IMR-90 (cell line): ENCODE results near the gene SCAMP2. TPM values are rescaled to one million over a fixed set of nuclear protein-coding genes. Genes with fewer than 3 reads are reported as not detected.

Experiments used
- ATAC-seq: fragments of 200-7000 bp; cut with Tn5 transposase; 2 replicates; pipeline ENCODE4 v1.9.1; 2020; ENCODE audit warnings: low read depth, mild to moderate bottlenecking, moderate library complexity
- BruUV-seq: library from RNA; stranded (reverse); fragments of 400-500 nt; replicated peaks from 2 replicates; lab custom pipeline; 2021; lab: Mats Ljungman, UMichigan
- CTCF ChIA-PET: fragments of 300-600 bp; formaldehyde crosslinking; extraction: SDS; loops from one replicate; lab custom pipeline; 2021; ENCODE audit warnings: antibody characterized with exemption; lab: Yijun Ruan, JAX
- POLR2A ChIA-PET: fragments of 300-600 bp; sonication (Branson Sonifier 250); formaldehyde crosslinking; loops from one replicate; lab custom pipeline; 2022; ENCODE audit warnings: antibody characterized with exemption; ENCODE audit not compliant: unreplicated experiment; lab: Charles Lee
- DNase-seq: peaks from one replicate; pipeline ENCODE4 v3.0.0; 2013
- H2AFZ ChIP-seq: replicated peaks from 2 replicates; pipeline ENCODE3; 2013; ENCODE audit warnings: low read length, mild to moderate bottlenecking; ENCODE audit not compliant: poor library complexity
- H2AK5ac ChIP-seq: 2 replicates; pipeline ENCODE4 v1.6.1; 2013; ENCODE audit warnings: low read depth, low read length, inconsistent platforms
- H2AK9ac ChIP-seq: replicated peaks from 2 replicates; pipeline ENCODE3; 2013; ENCODE audit warnings: mild to moderate bottlenecking, low read depth, low read length, moderate library complexity; ENCODE audit not compliant: poor library complexity
- H2BK120ac ChIP-seq: 2 replicates; pipeline ENCODE4 v1.6.1; 2013; ENCODE audit warnings: low read depth, low read length, inconsistent platforms
- H2BK15ac ChIP-seq: 3 replicates; pipeline ENCODE4 v1.6.1; 2013; ENCODE audit warnings: low read depth, low read length, inconsistent platforms
- H2BK20ac ChIP-seq: 2 replicates; pipeline ENCODE4 v1.6.1; 2013; ENCODE audit warnings: low read depth, mild to moderate bottlenecking, inconsistent platforms, low read length, moderate library complexity
- H2BK5ac ChIP-seq: 2 replicates; pipeline ENCODE4 v1.6.1; 2013; ENCODE audit warnings: mild to moderate bottlenecking, low read depth, low read length, inconsistent platforms; ENCODE audit not compliant: poor library complexity, severe bottlenecking
- H3K14ac ChIP-seq: replicated peaks from 2 replicates; pipeline ENCODE4 v1.6.1; 2013; ENCODE audit warnings: low read depth, low read length, inconsistent platforms
- H3K18ac ChIP-seq: 2 replicates; pipeline ENCODE4 v1.6.1; 2013; ENCODE audit warnings: low read depth, low read length, control low read depth
- H3K23ac ChIP-seq: 2 replicates; pipeline ENCODE4 v1.6.1; 2013; ENCODE audit warnings: low read depth, low read length, inconsistent platforms
- H3K27ac ChIP-seq: 2 replicates; pipeline ENCODE4 v1.5.1; 2013; ENCODE audit warnings: mild to moderate bottlenecking, control low read depth, low read length; ENCODE audit not compliant: insufficient read depth
- H3K27me3 ChIP-seq: 2 replicates; pipeline ENCODE4 v1.6.1; 2013; ENCODE audit warnings: low read length; ENCODE audit not compliant: control insufficient read depth, insufficient read depth
- H3K36me3 ChIP-seq: 2 replicates; pipeline ENCODE4 v1.6.1; 2013; ENCODE audit warnings: low read length, mixed read lengths; ENCODE audit not compliant: control insufficient read depth, insufficient read depth
- H3K4ac ChIP-seq: 2 replicates; pipeline ENCODE4 v1.6.1; 2013; ENCODE audit warnings: low read depth, low read length, inconsistent platforms
- H3K4me1 ChIP-seq: 2 replicates; pipeline ENCODE4 v1.6.1; 2013; ENCODE audit warnings: low read length, mixed read lengths; ENCODE audit not compliant: control insufficient read depth, insufficient read depth
- H3K4me2 ChIP-seq: 2 replicates; pipeline ENCODE4 v1.6.1; 2013; ENCODE audit warnings: low read depth, mild to moderate bottlenecking, control low read depth, low read length, moderate library complexity
- H3K4me3 ChIP-seq: 2 replicates; pipeline ENCODE4 v1.5.1; 2013; ENCODE audit warnings: low read depth, mild to moderate bottlenecking, control low read depth, low read length, moderate library complexity; ENCODE audit not compliant: insufficient read depth
- H3K56ac ChIP-seq: 2 replicates; pipeline ENCODE4 v1.6.1; 2013; ENCODE audit warnings: low read length, inconsistent platforms; ENCODE audit not compliant: insufficient read depth; ENCODE audit errors: extremely low read depth
- H3K79me1 ChIP-seq, 2 experiments: 2 replicates each; pipeline ENCODE4 v1.6.1; 2013; ENCODE audit warnings: low read length in 2 of 2, inconsistent platforms in 1 of 2, low read depth in 1 of 2
- H3K9ac ChIP-seq: 2 replicates; pipeline ENCODE4 v1.6.1; 2013; ENCODE audit warnings: low read depth, low read length, control low read depth
- H3K9me1 ChIP-seq: 2 replicates; pipeline ENCODE4 v1.6.1; 2013; ENCODE audit warnings: low read length, inconsistent platforms; ENCODE audit not compliant: insufficient read depth
- H3K9me3 ChIP-seq: 2 replicates; pipeline ENCODE4 v1.6.1; 2013; ENCODE audit warnings: low read length; ENCODE audit not compliant: control insufficient read depth, insufficient read depth
- H4K20me1 ChIP-seq: 2 replicates; pipeline ENCODE4 v1.6.1; 2013; ENCODE audit warnings: low read length, inconsistent platforms; ENCODE audit not compliant: insufficient read depth
- H4K5ac ChIP-seq: 2 replicates; pipeline ENCODE4 v1.6.1; 2013; ENCODE audit warnings: mild to moderate bottlenecking, low read depth, low read length, control low read depth
- H4K8ac ChIP-seq, 2 experiments: 2 replicates each; pipeline ENCODE4 v1.6.1; 2013; ENCODE audit warnings: low read depth in 2 of 2, low read length in 2 of 2, control low read depth in 1 of 2, inconsistent platforms in 1 of 2
- H4K91ac ChIP-seq: 2 replicates; pipeline ENCODE4 v1.6.1; 2013; ENCODE audit warnings: low read depth, low read length, inconsistent platforms; ENCODE audit not compliant: insufficient read depth
- BHLHE40 ChIP-seq: fragments of 150-350 bp; IDR thresholded peaks from 2 replicates; pipeline ENCODE4 v1.6.1; 2016; ENCODE audit warnings: mild to moderate bottlenecking, low read depth, low read length
- CEBPB ChIP-seq: IDR thresholded peaks from 2 replicates; pipeline ENCODE4 v1.6.1; 2012; ENCODE audit warnings: low read depth, low read length, improper control_type of control experiment
- CHD1 ChIP-seq: IDR thresholded peaks from 2 replicates; pipeline ENCODE4 v1.6.1; 2012; ENCODE audit warnings: low read depth, low read length, improper control_type of control experiment
- ELK1 ChIP-seq: fragments of 150-350 bp; IDR thresholded peaks from 2 replicates; pipeline ENCODE4 v1.6.1; 2016; ENCODE audit warnings: low read depth, mild to moderate bottlenecking, low read length, moderate library complexity, borderline replicate concordance
- MAZ ChIP-seq: IDR thresholded peaks from 2 replicates; pipeline ENCODE4 v1.6.1; 2012; ENCODE audit warnings: low read depth, mild to moderate bottlenecking, low read length, improper control_type of control experiment, moderate library complexity, borderline replicate concordance
- MXI1 ChIP-seq: IDR thresholded peaks from 2 replicates; pipeline ENCODE4 v1.6.1; 2012; ENCODE audit warnings: low read depth, mild to moderate bottlenecking, low read length, moderate library complexity, borderline replicate concordance
- NFE2L2 ChIP-seq: fragments of 150-350 bp; IDR thresholded peaks from 2 replicates; pipeline ENCODE4 v1.6.1; 2016; ENCODE audit warnings: low read depth, mild to moderate bottlenecking, low read length
- RAD21 ChIP-seq: IDR thresholded peaks from 2 replicates; pipeline ENCODE4 v1.6.1; 2012; ENCODE audit warnings: low read length, improper control_type of control experiment
- USF2 ChIP-seq: fragments of 150-350 bp; IDR thresholded peaks from 2 replicates; pipeline ENCODE4 v1.6.1; 2017; ENCODE audit warnings: mild to moderate bottlenecking, antibody characterized with exemption, low read length, low read depth
- WGBS, 2 experiments: methylation state at CpG; one replicate each; pipeline versions ENCODE4 v1.1.5 to v1.1.7; 2013; ENCODE audit warnings: missing lambda C conversion rate in 2 of 2; ENCODE audit not compliant: insufficient read length in 1 of 2; ENCODE audit errors: extremely low coverage in 2 of 2; 5-methylcytosine and 5-hydroxymethylcytosine counted together
- dilution Hi-C: fragments of 300-500 bp; cut with HindIII; formaldehyde crosslinking; loops from one replicate; pipeline ENCODE4 v1.14.3; 2018; ENCODE audit warnings: low sequenced_read_pairs; ENCODE audit not compliant: unreplicated experiment
- in situ Hi-C: fragments of 300-500 bp; cut with MboI; formaldehyde crosslinking; loops from 3 replicates; pipeline ENCODE4 v1.14.3; 2019; ENCODE audit warnings: low sequenced_read_pairs, inconsistent platforms, mixed read lengths
- intact Hi-C: fragments of 100-400 bp; cut with micrococcal nuclease; formaldehyde crosslinking; loops from 2 replicates; pipeline ENCODE4 v1.10.0; 2022
- polyA plus RNA-seq, 3 experiments: library from polyadenylated mRNA; depleted of rRNA; stranded (reverse); fragments of >200 nt; gene quantifications; 2 replicates each; pipeline ENCODE4 v1.2.3, GENCODE V29; 2012; ENCODE audit warnings: low replicate concordance in 1 of 3
- total RNA-seq: library from RNA; depleted of rRNA; stranded (reverse); fragments of >200 nt; gene quantifications from 2 replicates; pipeline ENCODE4 v1.2.3, GENCODE V29; 2012

Gene SCAMP2
- total and polyA plus RNA-seq, 2 of the 4 experiments (the other 2 are of a cell fraction): 25.8 to 111 TPM

GRCh38 chr15:74882528-74882927, 9.4 kb upstream of the SCAMP2 start:
- Histone ChIP-seq H4K20me1 (no peaks in the 10 kb centered on the region), H2BK5ac (no peak overlapping the region), H2AK9ac (no peak overlapping the region), H4K91ac (no peak overlapping the region), H4K8ac (no peak overlapping the region), H3K9ac (no peak overlapping the region), H3K4me1 (no peaks in the 10 kb centered on the region), H3K4ac (no peak overlapping the region), H3K27ac (no peak overlapping the region), H4K5ac (no peak overlapping the region), H2BK120ac (no peak overlapping the region), H3K56ac (no peak overlapping the region), H3K18ac (no peak overlapping the region), H2AK5ac (no peak overlapping the region), H3K36me3 (no peaks in the 10 kb centered on the region), H3K9me1 (no peaks in the 10 kb centered on the region), H3K14ac (no peak overlapping the region), H2BK20ac (no peak overlapping the region), H3K9me3 (no peaks in the 10 kb centered on the region; the same call in 1 of the 2 replicates), H3K27me3 (no peaks in the 10 kb centered on the region), H2AFZ (no peak overlapping the region), H2BK15ac (no peak overlapping the region), H3K4me2 (no peak overlapping the region), H3K79me1 (no peaks in the 10 kb centered on the region), H3K23ac (no peak overlapping the region), H3K4me3 (no peak overlapping the region)
- ChIA-PET CTCF (no interaction called here), POLR2A (no interaction called here)
- dilution Hi-C loops (no loop called here), intact Hi-C loops (no loop called here), in situ Hi-C loops (no loop called here)
- DNase-seq (no peak), ATAC-seq (no peak)
- no peak for TF ChIP-seq RAD21
- TF ChIP-seq CHD1: no peak
- no peak for TF ChIP-seq BHLHE40
- no peak for TF ChIP-seq ELK1
- no peak for TF ChIP-seq CEBPB
- TF ChIP-seq NFE2L2: no peak
- no peak for TF ChIP-seq MAZ
- TF ChIP-seq MXI1: no peak
- TF ChIP-seq USF2: no peak
- BruUV-seq: no TSS peak
- WGBS, 2 experiments: 90% methylated on average over 2 of the region's 6 CpGs; no CpG with 5 or more reads in 1 of the 2 experiments
